Activated CD4-positive, CD25-positive, alpha-beta regulatory T cell (primary cell): ENCODE results near the gene DCK.
"Not testable (repeated sequence)": the region's sequence is repeated elsewhere in the genome, so short reads cannot be mapped to it uniquely, and the experiment has no call there.

ENCODE experiments used
- DNase-seq, 4 experiments: peaks; one replicate each; lab custom pipeline; 2025; lab: John Stamatoyannopoulos, UW

Gene DCK

DNA sequence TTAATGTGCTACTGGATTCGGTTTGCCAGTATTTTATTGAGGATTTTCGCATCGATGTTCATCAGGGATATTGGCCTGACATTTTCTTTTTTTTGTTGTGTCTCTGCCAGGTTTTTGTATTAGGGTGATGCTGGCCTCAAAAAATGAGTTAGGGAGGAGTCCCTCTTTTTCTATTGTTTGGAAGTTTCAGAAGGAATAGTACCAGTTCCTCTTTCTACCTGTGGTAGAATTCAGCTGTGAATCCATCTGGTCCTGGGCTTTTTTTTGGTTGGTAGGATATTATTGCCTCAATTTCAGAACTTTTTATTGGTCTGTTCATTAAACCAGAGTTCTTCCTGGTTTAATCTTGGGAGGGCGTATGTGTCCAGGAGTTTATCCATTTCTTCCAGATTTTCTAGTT is 7.9 kb downstream of the DCK start:
- not testable (repeated sequence) for DNase-seq

DNA sequence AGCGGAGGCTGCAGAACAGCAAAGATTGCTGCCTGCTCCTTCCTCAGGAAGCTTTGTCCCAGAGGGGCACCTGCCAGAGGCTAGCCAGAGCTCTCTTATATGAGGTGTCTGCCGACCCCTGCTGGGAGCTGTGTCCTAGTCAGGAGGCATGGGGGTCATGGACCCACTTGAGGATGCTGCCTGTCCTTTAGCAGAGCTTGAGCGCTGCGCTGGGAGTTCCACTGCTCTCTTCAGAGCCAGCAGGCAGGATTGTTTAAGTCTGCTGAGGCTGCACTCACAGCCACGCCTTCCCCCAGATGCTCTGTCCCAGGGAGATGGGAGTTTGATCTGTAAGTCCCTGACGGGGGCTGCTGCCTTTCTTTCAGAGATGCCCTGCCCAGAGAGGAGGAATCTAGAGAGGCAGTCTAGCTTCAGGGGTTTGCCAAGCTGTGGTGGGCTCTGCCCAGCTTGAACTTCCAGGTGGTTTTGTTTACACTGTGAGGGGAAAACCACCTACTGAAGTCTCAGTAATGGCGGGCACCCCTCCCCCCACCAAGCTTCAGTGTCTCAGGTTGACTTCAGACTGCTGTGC is 10.9 kb downstream of the DCK start:
- peak in 3 of 4 experiments; percentile 2 to 8 (median 7) for DNase-seq

DNA sequence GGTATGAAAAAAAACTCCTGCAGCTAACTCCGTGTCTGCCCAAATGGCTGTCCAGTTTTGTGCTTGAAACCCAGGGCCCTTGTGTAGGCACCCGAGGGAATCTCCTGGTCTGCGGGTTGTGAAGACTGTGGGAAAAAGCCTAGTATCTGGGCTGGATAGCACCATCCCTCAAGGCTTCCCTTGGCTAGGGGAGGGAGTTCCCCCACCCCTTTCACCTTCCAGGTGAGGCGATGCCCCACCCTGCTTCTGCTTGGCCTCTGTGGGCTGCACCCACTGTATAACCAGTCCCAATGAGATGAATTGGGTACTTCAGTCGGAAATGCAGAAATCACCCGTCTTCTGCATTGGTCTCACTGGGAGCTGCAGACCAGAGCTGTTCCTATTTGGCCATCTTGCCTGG is 11.6 kb downstream of the DCK start:
- DNase-seq, result not testable (repeated sequence)

DNA sequence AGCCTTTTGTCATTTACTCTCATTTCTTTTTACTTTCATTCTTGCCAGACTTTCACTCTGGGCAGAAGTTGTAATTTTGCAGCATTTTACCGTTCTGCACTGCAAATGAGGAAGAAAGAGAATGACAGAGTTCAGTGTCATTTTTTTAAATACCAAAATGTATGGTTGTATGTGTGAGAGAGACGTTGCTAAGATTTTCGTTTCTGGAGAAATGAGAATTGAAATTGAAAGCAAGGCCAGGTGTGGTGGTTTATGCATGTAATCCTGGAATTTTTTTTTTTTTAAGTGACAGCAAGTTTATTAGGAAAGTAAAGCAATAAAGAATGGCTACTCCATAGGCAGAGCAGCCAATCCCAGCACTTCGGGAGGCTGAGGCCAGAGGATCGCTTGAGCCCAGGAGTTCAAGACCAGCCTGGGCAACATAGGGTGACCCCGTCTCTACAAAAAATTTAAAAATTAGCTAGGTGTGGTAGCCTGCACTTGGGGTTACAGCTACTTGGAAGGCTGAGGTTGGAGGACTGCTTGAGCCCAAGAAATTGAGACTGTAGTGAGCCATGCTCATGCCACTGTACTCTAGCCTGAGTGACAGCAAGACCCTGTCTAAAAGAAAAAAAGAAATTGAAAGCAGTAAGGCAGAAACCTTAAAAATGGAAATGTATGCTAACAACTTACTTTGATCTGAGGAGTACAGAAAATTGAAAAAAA is 12.9 kb downstream of the DCK start:
- DNase-seq, result peak in 1 of 4 experiments; percentile 1

DNA sequence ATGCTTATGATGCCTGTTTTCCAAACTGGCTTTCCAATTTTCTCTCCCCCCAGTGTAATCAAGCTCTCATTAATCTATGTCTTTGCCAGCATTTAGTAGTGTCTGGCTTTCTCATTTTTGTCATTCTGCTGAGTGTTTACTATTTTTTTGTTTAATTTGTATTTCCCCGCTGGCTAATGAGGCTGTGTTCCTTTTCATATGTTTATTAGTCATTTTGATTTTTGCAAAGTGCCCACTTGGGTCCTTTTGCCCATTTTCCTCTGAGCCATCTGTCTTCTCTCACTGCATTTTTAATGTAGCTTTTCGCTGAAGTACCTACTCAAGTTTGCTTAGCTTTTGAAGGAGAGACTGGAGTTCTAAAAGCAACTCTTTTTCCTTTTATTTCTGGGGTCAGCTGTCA is 14.7 kb downstream of the DCK start:
- DNase-seq, result no peak

DNA sequence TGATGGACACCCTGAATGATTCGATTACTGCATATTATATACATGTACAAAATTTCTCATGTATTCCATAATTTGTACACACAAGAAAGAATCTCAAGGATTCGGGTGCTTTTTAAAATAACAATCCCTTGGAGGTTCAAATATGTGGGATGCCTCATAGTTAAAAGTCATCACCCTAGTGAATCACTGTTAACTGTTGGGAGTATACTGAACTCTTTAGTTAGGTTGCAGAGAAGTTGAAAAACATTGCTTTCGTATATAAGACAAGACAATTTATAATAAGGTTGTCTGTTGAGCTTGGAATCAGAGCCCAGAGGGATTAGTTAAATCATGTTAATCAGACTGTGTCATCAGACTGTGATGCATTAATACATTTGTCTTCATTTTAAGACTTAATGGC is 15.6 kb downstream of the DCK start:
- no peak for DNase-seq

DNA sequence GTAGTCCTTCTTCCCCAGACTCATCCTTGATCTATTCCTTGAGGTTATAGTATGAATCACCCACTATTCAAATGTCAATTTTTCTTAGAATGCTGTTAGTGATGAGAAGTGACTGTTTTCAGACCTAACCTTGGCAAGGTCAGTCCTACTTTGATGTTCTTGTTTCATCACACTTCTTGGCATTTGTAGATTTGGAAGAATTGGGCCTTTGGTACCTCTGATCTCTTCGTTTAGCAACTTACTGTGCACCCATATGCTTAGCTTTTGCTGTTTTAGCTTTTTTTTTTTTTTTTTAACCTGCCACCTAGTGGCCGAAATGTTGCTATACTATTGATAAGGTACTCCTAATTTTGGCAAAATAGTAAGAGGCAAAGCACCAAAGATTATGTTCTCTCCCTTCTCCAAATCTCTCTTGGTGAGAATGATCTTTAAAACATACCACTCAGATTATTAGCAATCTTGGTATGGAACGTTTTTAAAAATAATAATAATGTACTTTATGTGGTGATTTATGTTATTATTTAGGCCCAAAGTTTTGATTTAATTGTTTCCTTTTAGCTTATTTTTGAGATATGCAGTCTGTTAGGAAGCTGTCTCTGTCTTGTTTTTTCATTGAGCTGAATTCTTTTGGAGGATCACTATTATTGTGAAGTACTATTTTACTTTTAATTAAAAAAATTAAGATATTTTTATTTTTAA is 16.6 kb downstream of the DCK start:
- DNase-seq, result no peak

DNA sequence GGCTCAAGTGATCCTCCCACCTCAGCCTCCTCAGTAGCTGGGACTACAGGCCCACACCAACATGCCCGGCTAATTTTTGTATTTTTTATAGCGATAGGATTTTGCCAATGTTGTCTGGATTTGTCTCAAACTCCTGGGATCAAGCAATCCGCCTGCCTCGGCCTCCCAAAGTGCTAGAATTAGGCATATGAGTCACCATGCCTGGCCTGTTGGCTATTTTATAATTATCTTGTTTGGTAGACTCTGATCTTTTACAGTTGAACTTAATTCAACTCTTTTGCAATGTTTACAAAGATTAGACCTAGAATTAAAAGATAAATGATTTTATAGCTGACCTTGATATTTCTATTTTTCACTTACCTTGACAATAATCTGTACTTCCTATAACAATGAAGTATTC is 18.0 kb downstream of the DCK start:
- DNase-seq, result no peak

DNA sequence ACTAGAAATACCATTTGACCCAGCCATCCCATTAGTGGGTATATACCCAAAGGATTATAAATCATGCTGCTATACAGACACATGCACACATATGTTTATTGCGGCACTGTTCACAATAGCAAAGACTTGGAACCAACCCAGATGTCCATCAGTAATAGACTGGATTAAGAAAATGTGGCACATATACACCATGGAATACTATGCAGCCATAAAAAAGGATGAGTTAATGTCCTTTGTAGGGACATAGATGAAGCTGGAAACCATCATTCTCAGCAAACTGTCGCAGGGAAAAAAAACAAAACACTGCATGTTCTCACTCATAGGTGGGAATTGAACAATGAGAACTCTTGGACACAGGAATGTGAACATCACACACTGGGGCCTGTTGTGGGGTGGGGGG is 23.9 kb downstream of the DCK start:
- DNase-seq, result not testable (repeated sequence)

DNA sequence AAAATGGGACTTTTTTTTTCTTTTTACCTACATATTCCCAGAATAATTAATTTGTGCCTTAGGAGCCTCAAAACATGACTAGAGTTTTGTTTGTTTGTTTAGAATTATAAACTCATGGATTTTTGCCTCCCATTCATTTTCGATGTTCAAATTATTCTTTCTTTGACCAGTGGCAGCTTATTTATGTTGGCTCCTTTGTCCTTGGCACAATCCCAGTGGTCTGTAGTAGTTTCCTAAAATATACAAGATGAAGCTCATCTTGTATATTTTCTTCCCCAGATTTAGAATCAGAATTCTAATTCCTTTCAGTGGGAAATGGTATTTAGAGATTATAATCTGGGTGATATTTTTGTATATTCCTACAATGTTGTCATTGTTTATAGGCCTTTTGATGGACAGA is 27.2 kb downstream of the DCK start:
- no peak for DNase-seq

DNA sequence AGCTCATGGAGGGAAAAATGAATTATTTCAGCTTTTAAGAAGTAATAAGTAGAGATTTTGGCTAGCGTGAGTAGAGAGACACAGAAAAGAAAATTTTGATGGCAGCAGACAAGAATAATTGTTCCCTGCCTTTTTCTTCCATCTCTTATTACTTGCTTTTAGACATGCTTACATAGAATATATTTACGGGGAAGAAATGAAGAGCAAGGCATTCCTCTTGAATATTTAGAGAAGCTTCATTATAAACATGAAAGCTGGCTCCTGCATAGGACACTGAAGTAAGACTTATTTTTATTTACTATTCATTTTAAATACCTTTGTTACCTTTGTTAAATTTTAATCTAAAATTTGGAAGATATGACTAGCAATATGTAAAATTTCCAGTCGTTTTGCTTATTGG is 32.2 kb downstream of the DCK start:
- DNase-seq, result no peak

DNA sequence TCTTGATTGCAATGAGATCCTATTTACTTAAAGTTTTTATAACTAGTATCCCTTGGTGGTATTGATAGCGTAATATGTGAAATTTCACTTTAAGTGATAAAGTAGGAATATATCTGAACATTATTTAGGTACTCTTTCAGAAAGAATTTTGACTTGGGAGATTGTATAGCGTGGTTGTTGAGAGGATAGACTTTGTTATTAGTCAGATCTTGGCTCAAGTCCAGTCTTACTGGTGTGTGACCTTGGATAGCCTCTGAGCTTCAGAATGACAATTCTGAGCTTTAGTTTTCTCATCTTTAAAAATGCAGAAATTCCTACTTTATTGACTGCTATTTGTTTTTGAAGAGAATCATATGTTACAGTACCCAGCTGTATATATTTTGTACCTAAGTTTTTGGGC is 32.6 kb downstream of the DCK start:
- no peak for DNase-seq

DNA sequence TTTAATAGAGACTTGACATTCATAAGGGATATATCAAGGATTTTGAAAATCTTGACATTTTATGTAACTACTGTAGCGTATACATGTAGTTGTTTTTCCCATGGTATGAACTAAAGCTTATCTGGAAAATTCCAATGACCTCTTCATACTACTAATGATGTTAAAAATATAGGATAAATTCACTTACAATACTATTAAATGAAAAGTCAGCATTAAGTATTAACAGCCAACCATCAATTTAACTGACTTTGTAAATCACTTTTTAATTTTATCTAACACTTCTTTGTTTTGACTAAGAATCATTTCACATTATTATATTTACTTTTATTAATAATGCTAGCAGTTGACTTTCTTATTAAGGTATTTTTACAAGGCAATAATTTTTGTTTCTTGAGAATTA is 34.2 kb downstream of the DCK start:
- no peak for DNase-seq

DNA sequence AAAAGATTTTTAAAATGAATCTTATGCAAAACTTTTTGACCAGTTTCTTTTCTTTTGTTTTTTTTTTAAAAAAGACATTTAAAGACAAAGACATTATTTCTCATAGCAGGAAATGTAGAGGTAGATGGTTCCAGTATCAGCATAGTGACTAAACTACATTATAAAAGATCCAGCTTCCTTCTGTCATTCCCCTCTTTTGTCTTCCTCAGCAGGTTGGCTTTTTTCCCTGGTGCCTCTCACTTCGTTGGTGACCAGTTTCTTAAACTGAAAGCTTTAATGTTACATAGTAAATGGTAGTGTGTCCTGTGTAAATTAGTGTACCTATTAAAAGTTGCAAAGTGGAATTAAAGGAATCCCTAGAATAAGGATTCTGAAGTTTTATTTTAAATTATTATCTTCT is 36.1 kb downstream of the DCK start:
- DNase-seq, result no peak

DNA sequence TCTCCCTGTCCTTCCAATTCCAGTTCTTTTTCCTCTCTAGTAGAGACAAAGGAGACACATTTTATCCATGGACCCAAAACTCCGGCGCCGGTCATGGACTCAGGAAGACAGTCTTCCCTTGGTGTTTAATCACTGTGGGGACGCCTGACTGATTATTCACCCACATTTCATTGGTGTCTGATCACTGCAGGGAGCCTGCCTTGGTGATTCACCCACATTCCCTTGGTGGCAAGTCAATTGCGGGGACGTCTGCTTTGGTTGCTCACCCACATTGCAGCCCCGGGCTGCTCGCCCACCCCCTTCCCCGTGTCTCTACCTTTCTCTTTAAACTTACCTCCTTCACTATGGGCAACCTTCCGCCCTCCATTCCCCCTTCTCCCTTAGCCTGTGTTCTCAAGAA is 38.7 kb downstream of the DCK start:
- not testable (repeated sequence) for DNase-seq

DNA sequence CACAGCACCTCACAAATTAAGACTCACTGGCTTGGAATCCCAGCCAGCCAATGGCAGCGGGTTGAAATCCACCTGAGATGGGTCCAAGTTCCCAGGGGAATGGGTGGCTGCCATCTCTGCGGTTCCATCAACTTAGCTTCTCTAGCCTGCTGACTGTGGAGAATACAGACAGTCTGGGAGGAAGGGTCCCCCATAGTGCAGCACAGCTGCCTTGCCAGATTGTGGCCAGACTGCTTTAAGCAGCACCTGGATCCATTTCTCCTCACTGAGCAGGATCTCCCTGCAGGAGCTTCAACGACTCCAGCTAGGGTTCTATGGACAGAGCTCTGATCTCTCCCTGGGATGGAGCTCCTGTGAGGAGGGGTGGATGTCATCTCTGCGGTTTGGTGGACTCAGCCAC is 51.8 kb downstream of the DCK start:
- DNase-seq, result no peak

DNA sequence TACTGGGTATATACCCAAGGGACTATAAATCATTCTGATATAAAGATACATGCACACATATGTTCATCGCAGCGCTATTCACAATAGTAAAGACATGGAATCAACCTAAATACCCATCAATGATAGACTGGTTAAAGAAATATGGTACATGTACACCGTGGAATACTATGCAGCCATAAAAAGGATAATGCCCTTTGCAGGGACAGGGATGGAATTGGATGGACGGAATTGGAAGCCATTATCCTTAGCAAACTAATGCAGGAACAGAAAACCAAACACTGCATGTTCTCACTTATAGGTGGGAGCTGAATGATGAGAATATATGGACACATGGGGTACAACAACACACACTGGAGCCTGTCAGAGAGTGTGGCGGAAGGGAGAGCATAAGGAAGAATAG is 55.9 kb downstream of the DCK start:
- no peak for DNase-seq

DNA sequence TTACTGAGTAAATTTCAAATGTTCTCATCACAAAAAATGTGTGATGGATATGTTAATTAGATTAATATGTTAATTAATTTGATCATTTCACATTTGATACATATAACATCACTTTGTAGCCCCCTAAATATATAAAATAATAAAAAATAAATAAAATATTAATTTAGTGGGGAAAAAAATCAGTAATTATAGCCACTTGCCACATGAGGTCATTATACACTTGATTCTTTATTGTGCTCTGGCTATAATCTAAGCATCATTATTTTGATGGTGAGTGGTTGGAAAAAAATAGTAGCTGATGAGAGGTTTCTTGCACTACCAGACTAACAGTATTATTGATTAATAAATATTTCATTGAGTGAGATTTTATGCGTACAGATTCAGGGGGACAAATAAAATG is 57.4 kb downstream of the DCK start:
- no peak for DNase-seq

DNA sequence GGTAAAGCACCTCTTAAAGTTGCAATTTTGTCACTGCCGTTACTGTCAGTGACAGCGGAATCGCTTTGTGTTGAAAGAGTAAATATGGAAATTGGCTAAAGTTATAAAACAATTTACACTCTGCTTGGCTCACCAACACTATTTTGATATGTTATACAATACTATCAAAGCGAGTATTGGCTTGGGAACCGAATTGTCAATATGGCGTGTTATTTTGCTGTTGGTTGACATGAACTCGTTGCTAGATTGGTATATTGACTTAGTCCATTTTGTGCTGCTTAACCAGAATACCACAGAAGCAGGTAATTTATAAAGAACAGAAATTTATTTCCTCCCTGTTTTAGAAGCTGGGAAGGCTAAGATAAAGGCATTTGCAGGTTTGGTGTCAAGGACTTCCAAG is 58.6 kb downstream of the DCK start:
- no peak for DNase-seq

DNA sequence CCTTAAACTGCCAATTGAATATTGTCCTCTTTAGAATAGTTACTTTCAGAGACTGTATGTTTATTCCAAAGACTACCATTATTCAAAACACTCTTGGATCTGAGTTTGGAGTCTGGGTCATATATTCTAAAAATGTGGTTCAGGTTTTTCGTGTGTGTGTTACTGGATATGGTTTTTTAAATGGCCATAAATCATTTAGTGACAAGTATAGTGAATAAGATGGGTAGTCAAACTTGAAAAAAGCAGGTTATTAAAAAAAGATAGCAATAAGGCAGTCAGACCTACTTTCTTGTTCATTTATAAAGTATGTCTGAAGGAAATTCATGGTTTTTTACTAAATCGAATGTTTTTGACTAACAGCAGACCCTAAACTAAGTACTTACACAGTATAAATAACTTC is 59.3 kb downstream of the DCK start:
- no peak for DNase-seq

DNA sequence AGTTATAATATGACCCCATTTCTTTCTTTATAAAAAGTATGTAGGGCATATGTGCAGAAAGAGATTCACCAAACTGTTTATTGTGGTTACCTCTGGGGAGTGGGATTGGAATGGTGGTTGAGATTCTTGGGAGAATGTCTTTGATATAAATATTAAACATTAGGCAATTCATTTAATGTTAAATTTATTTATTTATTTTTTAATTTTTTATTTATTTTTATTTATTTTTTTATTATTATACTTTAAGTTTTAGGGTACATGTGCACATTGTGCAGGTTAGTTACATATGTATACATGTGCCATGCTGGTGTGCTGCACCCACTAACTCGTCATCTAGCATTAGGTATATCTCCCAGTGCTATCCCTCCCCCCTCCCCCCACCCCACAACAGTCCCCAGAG is 60.2 kb downstream of the DCK start:
- DNase-seq, result not testable (repeated sequence)

DNA sequence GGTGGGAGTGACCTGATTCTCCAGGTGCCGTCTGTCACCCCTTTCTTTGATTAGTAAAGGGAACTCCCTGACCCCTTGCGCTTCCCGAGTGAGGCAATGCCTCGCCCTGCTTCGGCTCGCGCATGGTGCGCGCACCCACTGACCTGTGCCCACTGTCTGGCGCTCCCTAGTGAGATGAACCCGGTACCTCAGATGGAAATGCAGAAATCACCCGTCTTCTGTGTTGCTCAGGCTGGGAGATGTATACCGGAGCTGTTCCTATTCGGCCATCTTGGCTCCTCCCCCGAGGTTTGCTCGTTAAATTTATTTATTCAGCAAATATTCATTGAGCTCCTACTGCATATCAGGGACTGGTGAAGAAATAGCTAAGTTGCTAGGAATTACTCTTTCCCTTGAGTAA is 66.1 kb downstream of the DCK start:
- DNase-seq, result not testable (repeated sequence)

DNA sequence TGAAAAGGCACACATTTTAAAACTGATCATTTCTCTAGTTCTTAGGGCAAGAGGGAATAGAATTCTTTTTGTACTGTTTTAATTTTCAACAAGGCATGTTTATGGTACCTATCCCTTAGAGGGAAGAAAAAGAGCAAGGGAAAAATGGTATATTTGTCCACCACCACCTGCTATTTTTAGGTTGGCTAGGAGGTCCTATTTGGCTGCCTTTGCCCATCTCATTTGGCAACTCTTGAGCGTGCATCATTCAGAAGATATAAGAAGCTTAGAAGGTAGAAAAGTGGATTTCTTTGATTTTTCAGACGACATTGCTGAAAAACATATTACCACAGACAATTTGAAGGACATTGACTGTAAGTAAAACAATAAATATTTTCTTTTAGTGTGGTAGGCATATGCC is 69.0 kb downstream of the DCK start:
- DNase-seq, result no peak

DNA sequence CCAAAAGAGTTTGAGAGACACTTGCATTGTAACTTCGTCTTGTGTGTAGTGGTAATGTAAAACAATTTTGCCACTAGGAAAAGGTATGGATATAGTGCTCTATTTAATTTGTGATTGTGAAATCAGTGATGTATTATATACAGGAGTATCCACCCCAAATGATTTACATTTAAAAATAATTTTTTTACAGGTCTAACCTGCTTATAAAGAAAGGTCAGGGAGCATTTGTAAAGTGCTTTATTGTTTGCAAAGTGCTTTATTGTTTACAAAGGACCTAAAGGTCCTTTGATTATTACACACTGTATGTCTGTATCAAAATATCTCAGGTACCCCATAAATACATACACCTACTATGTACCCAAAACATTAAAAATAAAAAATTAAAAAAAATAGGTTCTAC is 70.3 kb downstream of the DCK start:
- DNase-seq, result no peak
